Body of pancreas (tissue), 4 donors: ENCODE results near the gene SLC66A1. TPM values are rescaled to one million over a fixed set of nuclear protein-coding genes. Genes with fewer than 3 reads are reported as not detected.
"Not testable (repeated sequence)": the region's sequence is repeated elsewhere in the genome, so short reads cannot be mapped to it uniquely, and the experiment has no call there.

Source experiments
- ATAC-seq: fragments of 150-250 bp; one replicate; pipeline ENCODE4 v1.9.1; 2016
- DNase-seq, 4 donors: peaks; one replicate each; pipeline ENCODE4 v3.0.0-alpha.2; 2019
- H3K27ac ChIP-seq, 4 donors: fragments of 200-600 bp; sonication (generic); 1 replicate in 3 of 4; 2 replicates in 1 of 4; pipeline versions ENCODE4 v1.5.1 to v1.6.1; 2016 to 2019; ENCODE audit warnings: mild to moderate bottlenecking in 1 of 4, mixed read lengths in 1 of 4, moderate library complexity in 1 of 4
- H3K27me3 ChIP-seq, 2 donors: fragments of 200-600 bp; sonication (generic); one replicate each; pipeline ENCODE4 v1.6.0; 2016; ENCODE audit warnings: mild to moderate bottlenecking in 1 of 2
- H3K36me3 ChIP-seq, 2 donors: fragments of 200-600 bp; sonication (generic); replicated peaks in 1 of 2; 2 replicates each; pipeline ENCODE4 v1.5.1; 2016; ENCODE audit warnings: low read depth in 2 of 2; ENCODE audit not compliant: insufficient read depth in 1 of 2
- H3K4me1 ChIP-seq: fragments of 200-600 bp; sonication (generic); one replicate; pipeline ENCODE4 v1.6.0; 2016
- H3K4me3 ChIP-seq, 2 donors: fragments of 200-600 bp; sonication (generic); 1 replicate in 1 of 2; 2 replicates in 1 of 2; pipeline ENCODE4 v1.5.1; 2016 to 2019
- H3K9me3 ChIP-seq, 3 donors: fragments of 200-600 bp; sonication (generic); 1 replicate in 2 of 3; 2 replicates in 1 of 3; pipeline ENCODE4 v1.5.1; 2016
- CTCF ChIP-seq, 7 experiments: fragments of 450-650 bp in 4 of 7; fragments of 200-600 bp in 3 of 7; sonication (generic) in 3 of 7; IDR thresholded peaks; one replicate each; pipeline ENCODE4 v1.5.1; 2016 to 2019; ENCODE audit warnings: antibody characterized with exemption in 7 of 7
- POLR2A ChIP-seq, 3 donors: fragments of 450-650 bp; IDR thresholded peaks; one replicate each; pipeline ENCODE4 v1.6.1; 2016; ENCODE audit warnings: antibody characterized with exemption in 3 of 3, mild to moderate bottlenecking in 2 of 3
- WGBS, 2 donors: methylation state at CpG; one replicate each; pipeline ENCODE4 v1.1.5; 2017; 5-methylcytosine and 5-hydroxymethylcytosine counted together
- intact Hi-C: fragments of 100-400 bp; cut with DNase I; formaldehyde crosslinking; loops from one replicate; pipeline ENCODE4 v1.15.1; 2023
- total RNA-seq, 2 donors: library from RNA; depleted of rRNA; stranded (reverse); fragments of >200 nt; gene quantifications; one replicate each; pipeline ENCODE4 v1.1.0, GENCODE V29; 2016

The SLC66A1 gene
- total RNA-seq, 2 donors from 2014 or later: 9.6 to 23.4 TPM

DNA sequence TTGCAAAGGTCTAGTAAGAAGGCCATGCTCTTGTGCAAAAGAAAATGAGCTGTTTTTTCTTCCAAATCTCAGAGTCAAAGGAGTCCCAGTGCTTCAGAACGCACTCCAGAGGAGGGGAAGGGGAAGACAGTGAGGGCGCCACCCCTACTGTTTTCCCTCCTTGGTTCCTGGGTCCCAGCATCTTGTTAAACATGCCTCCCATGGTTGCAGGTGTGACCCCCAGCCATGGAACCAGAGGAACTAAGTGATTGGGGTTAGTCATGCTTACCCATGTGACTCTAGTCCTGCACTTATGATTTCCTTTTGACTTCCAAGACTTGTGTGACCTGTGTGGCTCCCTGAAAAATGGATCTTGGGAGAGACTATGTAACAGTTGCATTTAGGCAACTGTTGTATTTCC lies 17.5 kb upstream of the SLC66A1 start:
- TF ChIP-seq POLR2A (IDR thresholded peaks at IDR 0.05): no peak
- no peak for TF ChIP-seq CTCF (IDR thresholded peaks at IDR 0.05)
- Histone ChIP-seq H3K9me3 (peaks cover 0 to 11% (median 0%) of the 10 kb centered on the region in 3 donors), H3K27me3 (no peaks in the 10 kb centered on the region), H3K27ac (no peak overlapping the region), H3K36me3 (no peaks in the 10 kb centered on the region), H3K4me1 (peaks cover 2% of the 10 kb centered on the region), H3K4me3 (no peak overlapping the region)
- WGBS, 2 donors: 93 to 100% methylated on average over 2 of the region's 2 CpGs
- no peak for ATAC-seq
- no peak for DNase-seq
- intact Hi-C loops: no loop called here

GRCh38 chr1:19300211-19300610 lies 11.9 kb upstream of the SLC66A1 start:
- 92 to 100% methylated on average over 2 of the region's 2 CpGs for WGBS, 2 donors
- H3K4me1 ChIP-seq: no peaks in the 10 kb centered on the region
- H3K9me3 ChIP-seq: peaks cover 0 to 2% (median 0%) of the 10 kb centered on the region in 3 donors
- no peaks in the 10 kb centered on the region for H3K27me3 ChIP-seq
- TF ChIP-seq CTCF (IDR thresholded peaks at IDR 0.05): no peak
- DNase-seq: no peak
- intact Hi-C loops: loop anchor here (10.0 kb wide), 1 partner anchor 45 kb away; the partner anchor contains the start of genes EMC1 and MRTO4
- no peak overlapping the region for H3K27ac ChIP-seq
- no peak for ATAC-seq
- no peak overlapping the region for H3K4me3 ChIP-seq
- peaks cover 0 to 6% of the 10 kb centered on the region in 2 donors for H3K36me3 ChIP-seq

GRCh38 chr1:19304081-19304480 lies 8.0 kb upstream of the SLC66A1 start:
- H3K27me3 ChIP-seq, DNase-seq, H3K4me3 ChIP-seq, ATAC-seq, H3K4me1 ChIP-seq, H3K27ac ChIP-seq, H3K9me3 ChIP-seq: not testable (repeated sequence)
- WGBS, 2 donors: 93 to 96% methylated on average over 9 to 10 of the region's 10 CpGs
- intact Hi-C loops: loop anchor here (10.0 kb wide), 1 partner anchor 49 kb away; the partner anchor contains the start of genes EMC1 and MRTO4
- H3K36me3 ChIP-seq: peaks cover 0 to 18% of the 10 kb centered on the region in 2 donors

DNA sequence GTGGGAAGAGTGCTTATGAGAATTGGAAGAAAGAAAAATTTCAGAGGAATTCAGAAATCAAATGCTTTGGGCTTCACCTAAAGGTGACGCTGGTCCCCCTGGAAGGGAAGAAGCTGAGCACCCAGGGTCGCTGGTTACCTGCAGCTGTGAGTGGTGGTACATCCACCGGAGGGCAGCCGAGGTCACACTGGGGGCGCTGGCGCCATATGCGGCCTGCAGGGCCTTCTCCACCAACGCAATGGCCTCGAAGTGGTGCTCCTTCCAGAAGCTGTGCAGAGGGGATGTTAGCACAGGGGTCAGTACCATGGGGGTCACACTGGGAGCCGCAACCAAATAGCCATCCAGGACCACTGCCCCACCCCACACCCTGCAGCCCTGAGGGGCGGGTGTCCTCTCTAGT lies 6.2 kb upstream of the SLC66A1 start:
- no peaks in the 10 kb centered on the region for H3K27me3 ChIP-seq
- no peak overlapping the region for H3K4me3 ChIP-seq
- ATAC-seq: no peak
- WGBS, 2 donors: 94 to 100% methylated on average over 6 to 11 of the region's 11 CpGs
- H3K27ac ChIP-seq: no peak overlapping the region
- TF ChIP-seq CTCF (IDR thresholded peaks at IDR 0.05) (no peak), POLR2A (IDR thresholded peaks at IDR 0.05) (no peak)
- DNase-seq: no peak
- peaks cover 11% of the 10 kb centered on the region for H3K4me1 ChIP-seq
- peaks cover 0 to 18% of the 10 kb centered on the region in 2 donors for H3K36me3 ChIP-seq
- intact Hi-C loops: loop anchor here (10.0 kb wide), 1 partner anchor 51 kb away; the partner anchor contains the start of genes EMC1 and MRTO4
- no peaks in the 10 kb centered on the region for H3K9me3 ChIP-seq

- DNase-seq (no peak), ATAC-seq (no peak)
- TF ChIP-seq CTCF (IDR thresholded peaks at IDR 0.05): no peak
- TF ChIP-seq POLR2A (IDR thresholded peaks at IDR 0.05): no peak
- no peaks in the 10 kb centered on the region for H3K9me3 ChIP-seq
- peaks cover 0 to 18% of the 10 kb centered on the region in 2 donors for H3K36me3 ChIP-seq
- 96 to 100% methylated on average over 1 to 6 of the region's 6 CpGs for WGBS, 2 donors
- peaks cover 19% of the 10 kb centered on the region for H3K4me1 ChIP-seq
- intact Hi-C loops: loop anchor here (10.0 kb wide), 1 partner anchor 52 kb away; the partner anchor contains the start of genes EMC1 and MRTO4
- H3K27ac ChIP-seq: no peak overlapping the region
- no peak overlapping the region for H3K4me3 ChIP-seq
- no peaks in the 10 kb centered on the region for H3K27me3 ChIP-seq
Measured at GRCh38 chr1:19306941-19307340, 5.2 kb upstream of the SLC66A1 start.
